Central memory CD8-positive, alpha-beta T cell (primary cell): ENCODE results near the gene AP3D1.

Experiments
- ATAC-seq: fragments of 150-1000 bp; cut with Tn5 transposase; replicated peaks from 2 replicates; pipeline ENCODE4 v1.10.0; 2022; ENCODE audit warnings: mild to moderate bottlenecking, moderate FRiP score, moderate number of reproducible peaks; ENCODE audit not compliant: poor library complexity, severe bottlenecking; ENCODE audit errors: extremely low read depth
- DNase-seq, 2 donors: peaks; one replicate each; pipeline ENCODE4 v3.0.0; 2021; ENCODE audit warnings: low spot score in 2 of 2
- H3K27ac Mint-ChIP-seq: one replicate; pipeline ENCODE4 v1.8.0; 2022; ENCODE audit warnings: low read depth, mild to moderate bottlenecking, moderate library complexity, mixed read lengths
- H3K27me3 Mint-ChIP-seq: one replicate; pipeline ENCODE4 v1.8.0; 2022; ENCODE audit warnings: mixed read lengths
- H3K36me3 Mint-ChIP-seq: one replicate; pipeline ENCODE4 v1.8.0; 2022; ENCODE audit warnings: mild to moderate bottlenecking, moderate library complexity, mixed read lengths; ENCODE audit not compliant: insufficient read depth
- H3K4me1 Mint-ChIP-seq: one replicate; pipeline ENCODE4 v1.8.0; 2022; ENCODE audit warnings: mixed read lengths
- H3K4me3 Mint-ChIP-seq: one replicate; pipeline ENCODE4 v1.8.0; 2022; ENCODE audit warnings: mild to moderate bottlenecking, moderate library complexity, mixed read lengths
- H3K9me3 Mint-ChIP-seq: one replicate; pipeline ENCODE4 v1.8.0; 2022; ENCODE audit warnings: mixed read lengths

Gene AP3D1

GRCh38 chr19:2115911-2116426 is 35.4 kb downstream of the AP3D1 start:
- no peak for DNase-seq
- H3K4me1 Mint-ChIP-seq = peaks cover 18% of the 10 kb centered on the region
- H3K27me3 Mint-ChIP-seq = no peaks in the 10 kb centered on the region
- H3K36me3 Mint-ChIP-seq = peaks cover 42% of the 10 kb centered on the region
- ATAC-seq = no peak
- no peak overlapping the region for H3K27ac Mint-ChIP-seq
- no peak overlapping the region for H3K4me3 Mint-ChIP-seq
- H3K9me3 Mint-ChIP-seq = no peaks in the 10 kb centered on the region

GRCh38 chr19:2115324-2115723 is 36.0 kb downstream of the AP3D1 start:
- no peak for ATAC-seq

GRCh38 chr19:2114821-2115220 is 36.5 kb downstream of the AP3D1 start:
- Mint-ChIP-seq H3K36me3 (peaks cover 44% of the 10 kb centered on the region), H3K4me3 (no peak overlapping the region), H3K9me3 (no peaks in the 10 kb centered on the region), H3K27ac (no peak overlapping the region), H3K4me1 (peaks cover 18% of the 10 kb centered on the region), H3K27me3 (no peaks in the 10 kb centered on the region)
- DNase-seq (no peak), ATAC-seq (no peak)

More at GRCh38 chr19:2115324-2115723, 36.0 kb downstream of the AP3D1 start:
- Mint-ChIP-seq H3K9me3 (no peaks in the 10 kb centered on the region), H3K27me3 (no peaks in the 10 kb centered on the region), H3K36me3 (peaks cover 39% of the 10 kb centered on the region), H3K27ac (no peak overlapping the region), H3K4me3 (no peak overlapping the region), H3K4me1 (peaks cover 18% of the 10 kb centered on the region)
- no peak for DNase-seq

- Mint-ChIP-seq H3K27ac (no peak overlapping the region), H3K9me3 (no peaks in the 10 kb centered on the region), H3K36me3 (peaks cover 40% of the 10 kb centered on the region), H3K27me3 (no peaks in the 10 kb centered on the region), H3K4me1 (peaks cover 18% of the 10 kb centered on the region), H3K4me3 (no peak overlapping the region)
- DNase-seq (no peak), ATAC-seq (no peak)
These were observed 37.1 kb downstream of the AP3D1 start for GRCh38 chr19:2114218-2114617.

- DNase-seq = no peak
- ATAC-seq = no peak
- Mint-ChIP-seq H3K9me3 (no peaks in the 10 kb centered on the region), H3K27me3 (no peaks in the 10 kb centered on the region), H3K27ac (no peak overlapping the region), H3K4me3 (no peak overlapping the region), H3K36me3 (peaks cover 36% of the 10 kb centered on the region), H3K4me1 (peaks cover 18% of the 10 kb centered on the region)
These were observed 37.7 kb downstream of the AP3D1 start for GRCh38 chr19:2113439-2114211.

GRCh38 chr19:2112516-2113320 is 38.6 kb downstream of the AP3D1 start:
- Mint-ChIP-seq H3K27ac (peak overlapping the region; percentile 19), H3K27me3 (no peaks in the 10 kb centered on the region), H3K36me3 (peaks cover 38% of the 10 kb centered on the region), H3K4me3 (no peak overlapping the region), H3K9me3 (no peaks in the 10 kb centered on the region), H3K4me1 (peaks cover 18% of the 10 kb centered on the region)
- ATAC-seq (peak; percentile 85), DNase-seq (peak in 1 of 2 donors; percentile 39)

- ATAC-seq (no peak), DNase-seq (no peak)
- H3K27me3 Mint-ChIP-seq = no peaks in the 10 kb centered on the region
- H3K9me3 Mint-ChIP-seq = no peaks in the 10 kb centered on the region
- peaks cover 19% of the 10 kb centered on the region for H3K4me1 Mint-ChIP-seq
- H3K27ac Mint-ChIP-seq = peak overlapping the region; percentile 19
- no peak overlapping the region for H3K4me3 Mint-ChIP-seq
- peaks cover 39% of the 10 kb centered on the region for H3K36me3 Mint-ChIP-seq
These were observed 39.5 kb downstream of the AP3D1 start for GRCh38 chr19:2111886-2112285.

- ATAC-seq (no peak), DNase-seq (no peak)
- Mint-ChIP-seq H3K36me3 (peaks cover 41% of the 10 kb centered on the region), H3K4me3 (no peak overlapping the region), H3K9me3 (no peaks in the 10 kb centered on the region), H3K4me1 (peaks cover 23% of the 10 kb centered on the region), H3K27me3 (no peaks in the 10 kb centered on the region), H3K27ac (no peak overlapping the region)
These were observed 39.9 kb downstream of the AP3D1 start for GRCh38 chr19:2111425-2111824.

- Mint-ChIP-seq H3K27ac (no peak overlapping the region), H3K27me3 (no peaks in the 10 kb centered on the region), H3K9me3 (no peaks in the 10 kb centered on the region), H3K36me3 (peaks cover 42% of the 10 kb centered on the region), H3K4me3 (no peak overlapping the region), H3K4me1 (peaks cover 23% of the 10 kb centered on the region)
- DNase-seq (no peak), ATAC-seq (no peak)
These were observed 40.5 kb downstream of the AP3D1 start for GRCh38 chr19:2110822-2111221.

- Mint-ChIP-seq H3K4me1 (peaks cover 23% of the 10 kb centered on the region), H3K4me3 (no peak overlapping the region), H3K36me3 (peaks cover 33% of the 10 kb centered on the region), H3K27me3 (no peaks in the 10 kb centered on the region), H3K27ac (no peak overlapping the region), H3K9me3 (no peaks in the 10 kb centered on the region)
- no peak for ATAC-seq
- DNase-seq = no peak
These were observed 42.1 kb downstream of the AP3D1 start for GRCh38 chr19:2109046-2109864.

- Mint-ChIP-seq H3K4me3 (no peak overlapping the region), H3K36me3 (peaks cover 31% of the 10 kb centered on the region), H3K9me3 (no peaks in the 10 kb centered on the region), H3K4me1 (peaks cover 17% of the 10 kb centered on the region), H3K27ac (no peak overlapping the region), H3K27me3 (no peaks in the 10 kb centered on the region)
- DNase-seq (no peak), ATAC-seq (no peak)
These were observed 42.9 kb downstream of the AP3D1 start for GRCh38 chr19:2108251-2109016.
